ENCODE measurements around the gene TCERG1L. TPM values are rescaled to one million over a fixed set of nuclear protein-coding genes. Genes with fewer than 3 reads are reported as not detected.

The TCERG1L gene
- total RNA-seq, 1 donor from 2014 or later = not detected

- no peak for DNase-seq (ENCODE audit: low read depth)
These were observed 185.0 kb downstream of the TCERG1L start for GRCh38 chr10:131126321-131127137.

GRCh38 chr10:131125511-131126225 lies 185.9 kb downstream of the TCERG1L start:
- no peak for DNase-seq (ENCODE audit: low read depth)

DNA sequence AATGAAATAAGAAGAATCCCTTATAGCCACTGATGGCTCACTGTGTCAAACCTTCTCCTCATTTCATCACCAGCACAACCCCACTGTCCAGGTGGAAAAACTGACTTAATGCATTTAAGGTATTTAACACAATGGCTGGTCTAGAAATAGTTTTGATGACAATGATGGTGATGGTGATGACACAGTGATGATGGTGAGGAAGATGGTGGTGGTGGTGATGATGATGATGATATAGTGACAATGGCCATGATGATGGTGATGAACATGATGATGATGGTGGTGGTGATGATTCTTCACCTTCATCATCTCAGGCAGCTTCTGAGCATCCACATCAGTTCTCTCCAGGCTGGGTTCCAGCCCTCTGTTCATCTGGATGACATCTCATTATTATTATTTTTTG lies 186.6 kb downstream of the TCERG1L start:
- DNase-seq (ENCODE audit: low read depth) = no peak

GRCh38 chr10:131123496-131123895 lies 188.0 kb downstream of the TCERG1L start:
- DNase-seq (ENCODE audit: low read depth) = no peak

DNA sequence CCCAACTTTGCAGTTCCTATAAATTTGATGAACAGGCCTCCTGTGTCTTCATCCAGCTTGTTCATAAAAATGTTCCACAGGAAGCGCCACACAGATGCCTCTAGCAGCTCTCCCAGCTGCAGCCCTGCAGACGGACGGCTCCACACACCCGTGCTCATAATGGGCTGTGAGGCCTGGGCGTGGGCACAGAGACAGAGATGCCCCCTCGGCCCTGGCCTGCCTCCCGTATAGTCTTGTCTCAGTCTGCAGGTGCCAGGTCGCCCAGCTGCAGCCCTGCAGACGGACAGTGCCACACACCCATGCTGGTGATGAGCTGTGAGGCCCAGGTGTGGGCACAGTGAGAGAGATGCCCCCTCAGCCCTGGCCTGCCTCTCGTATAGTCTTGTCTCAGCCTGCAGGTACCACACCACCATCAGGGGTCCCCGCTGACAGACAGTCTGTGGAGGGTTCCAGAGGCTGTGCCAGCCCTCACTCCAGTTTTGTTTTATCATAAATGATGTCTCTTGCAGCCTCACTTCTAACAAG lies 189.9 kb downstream of the TCERG1L start:
- no peak for DNase-seq (ENCODE audit: low read depth)

GRCh38 chr10:131119626-131120355 lies 191.7 kb downstream of the TCERG1L start:
- DNase-seq (ENCODE audit: low read depth) = no peak

GRCh38 chr10:131117416-131118212 lies 193.9 kb downstream of the TCERG1L start:
- no peak for DNase-seq (ENCODE audit: low read depth)

DNA sequence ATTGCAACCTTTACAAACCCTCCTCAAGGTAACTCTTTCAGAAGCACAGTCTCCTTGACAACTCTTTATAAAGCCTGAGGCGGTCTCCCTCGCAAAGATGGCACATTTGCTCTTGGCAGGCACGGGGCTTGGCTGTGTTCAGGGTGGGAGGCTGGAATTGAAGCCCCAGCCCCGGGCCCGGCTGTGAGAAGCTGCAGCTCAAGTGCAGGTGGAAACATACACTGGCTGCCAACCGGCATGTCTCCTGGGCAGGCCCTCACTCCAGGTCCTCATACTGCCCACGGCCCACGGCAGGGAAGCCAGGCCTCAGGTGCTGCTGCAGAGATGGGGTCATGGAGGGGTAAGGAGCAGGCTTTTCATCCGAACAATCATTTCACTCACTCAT lies 194.5 kb downstream of the TCERG1L start:
- DNase-seq (ENCODE audit: low read depth) = no peak

DNA sequence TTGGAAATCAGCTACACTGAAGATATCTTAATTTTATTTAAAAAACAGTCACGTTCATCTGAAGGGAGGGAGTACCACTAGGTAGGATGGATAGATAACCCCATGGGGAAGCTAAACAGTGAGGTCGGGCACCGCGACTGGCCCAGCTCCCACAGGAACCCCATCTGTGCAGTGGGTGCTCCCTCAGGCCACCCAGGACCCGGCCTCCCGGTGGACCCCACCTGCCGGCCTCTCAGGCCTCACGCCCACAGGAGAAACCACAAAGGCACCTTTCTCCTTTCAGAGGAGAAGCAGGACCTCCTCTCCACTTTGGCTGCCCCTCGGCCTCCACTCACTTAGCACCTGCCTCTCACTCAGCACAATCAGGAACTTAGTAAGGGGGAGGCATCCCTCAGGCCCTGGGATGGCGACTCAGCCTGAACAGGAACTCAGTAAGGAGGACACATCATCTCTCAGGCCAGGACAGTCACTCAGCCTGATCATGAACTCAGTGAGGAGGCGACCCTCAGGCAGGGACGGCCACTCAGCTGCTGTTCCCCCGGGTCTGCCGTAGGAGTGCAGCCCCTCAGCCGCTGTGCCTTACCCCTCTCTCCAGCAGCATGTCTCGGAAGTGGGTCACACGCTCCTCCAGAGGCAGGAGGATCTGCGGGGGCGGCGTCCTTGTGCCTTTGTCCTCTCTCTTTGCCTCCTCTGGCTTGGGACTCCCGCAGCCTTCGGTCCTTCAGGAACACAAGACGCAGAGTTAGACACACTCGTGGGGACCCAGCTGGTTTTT lies 195.1 kb downstream of the TCERG1L start:
- no peak for DNase-seq (ENCODE audit: low read depth)

DNA sequence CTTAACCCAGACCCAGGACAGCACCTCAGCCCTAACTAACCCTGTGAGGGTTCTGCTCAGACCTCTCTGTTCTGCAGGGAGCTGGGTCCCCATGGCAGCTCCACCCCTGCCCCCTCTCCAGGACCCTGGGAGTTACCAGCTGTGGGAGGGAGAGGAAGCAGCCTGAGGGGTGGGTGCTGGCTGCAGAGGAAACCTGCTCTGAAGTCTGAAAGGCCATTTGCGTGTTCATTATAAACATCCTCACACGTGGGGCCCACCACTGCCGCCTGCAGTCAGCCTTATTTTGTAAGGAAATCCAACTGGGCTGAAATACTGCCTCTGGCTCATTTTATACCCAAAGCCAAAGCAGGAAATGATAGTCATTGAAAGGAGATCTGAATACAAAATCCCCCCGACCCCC lies 195.7 kb downstream of the TCERG1L start:
- no peak for DNase-seq (ENCODE audit: low read depth)

DNA sequence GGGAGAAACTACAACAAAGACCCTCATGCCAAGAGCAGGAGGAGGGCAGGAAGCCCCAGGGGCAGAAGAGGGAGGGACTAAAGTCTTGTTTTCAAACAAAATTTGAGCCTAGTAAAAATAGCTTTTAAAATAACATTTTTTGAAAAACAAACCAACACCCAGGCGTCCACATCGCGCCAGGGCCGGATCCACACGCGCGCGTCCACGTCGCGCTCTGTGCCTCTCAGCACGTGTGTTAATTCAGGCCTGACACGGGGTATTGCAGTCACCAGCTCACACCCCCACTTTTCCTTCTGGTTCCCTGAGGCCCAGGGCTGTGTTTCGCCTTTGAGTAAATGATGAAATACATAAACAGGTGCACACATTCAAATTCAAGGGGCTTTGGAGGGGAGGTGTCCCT lies 196.2 kb downstream of the TCERG1L start:
- DNase-seq (ENCODE audit: low read depth) = no peak

GRCh38 chr10:131114846-131115245 lies 196.7 kb downstream of the TCERG1L start:
- no peak for DNase-seq (ENCODE audit: low read depth)

GRCh38 chr10:131113709-131114291 lies 197.7 kb downstream of the TCERG1L start:
- no peak for DNase-seq (ENCODE audit: low read depth)

DNA sequence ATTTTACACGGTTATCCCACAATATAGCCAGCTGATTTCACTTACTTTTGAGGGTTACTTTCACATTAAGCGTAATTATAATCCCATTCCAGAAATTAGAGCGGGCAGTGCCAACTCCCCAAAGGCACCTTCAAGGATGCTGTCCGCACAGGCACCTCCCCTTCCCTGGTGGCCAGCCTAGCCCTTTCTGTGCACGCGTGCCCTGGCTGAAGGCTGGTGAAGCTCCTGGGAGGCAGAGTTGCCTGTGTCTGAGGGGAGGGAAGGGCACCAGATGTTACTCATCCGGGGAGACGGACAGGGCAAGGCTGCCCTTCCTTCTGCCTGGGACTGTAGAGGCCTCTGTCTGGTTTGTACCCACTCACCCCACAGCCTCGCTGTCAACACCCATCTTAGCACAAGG lies 198.4 kb downstream of the TCERG1L start:
- no peak for DNase-seq (ENCODE audit: low read depth)

DNA sequence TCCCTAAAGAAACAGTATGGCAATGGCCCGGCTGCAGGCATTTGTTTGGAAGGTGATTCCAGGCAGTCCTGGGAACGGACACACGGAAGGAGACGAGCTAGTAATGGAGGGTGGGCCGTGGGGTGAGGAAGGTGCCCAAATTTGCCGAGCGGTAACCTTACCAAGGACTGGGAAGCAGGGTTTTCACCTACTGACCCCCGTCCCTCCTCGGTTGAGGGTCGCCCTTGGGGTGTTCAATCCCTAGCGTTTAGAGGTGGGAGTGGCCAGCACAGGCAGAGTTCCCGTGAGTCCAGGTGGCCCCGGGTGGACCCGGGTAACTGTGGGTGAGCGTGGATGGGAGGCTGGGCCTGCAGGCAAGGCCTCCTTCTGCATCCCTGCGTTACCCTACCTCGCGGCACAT lies 198.8 kb downstream of the TCERG1L start:
- no peak for DNase-seq (ENCODE audit: low read depth)

DNA sequence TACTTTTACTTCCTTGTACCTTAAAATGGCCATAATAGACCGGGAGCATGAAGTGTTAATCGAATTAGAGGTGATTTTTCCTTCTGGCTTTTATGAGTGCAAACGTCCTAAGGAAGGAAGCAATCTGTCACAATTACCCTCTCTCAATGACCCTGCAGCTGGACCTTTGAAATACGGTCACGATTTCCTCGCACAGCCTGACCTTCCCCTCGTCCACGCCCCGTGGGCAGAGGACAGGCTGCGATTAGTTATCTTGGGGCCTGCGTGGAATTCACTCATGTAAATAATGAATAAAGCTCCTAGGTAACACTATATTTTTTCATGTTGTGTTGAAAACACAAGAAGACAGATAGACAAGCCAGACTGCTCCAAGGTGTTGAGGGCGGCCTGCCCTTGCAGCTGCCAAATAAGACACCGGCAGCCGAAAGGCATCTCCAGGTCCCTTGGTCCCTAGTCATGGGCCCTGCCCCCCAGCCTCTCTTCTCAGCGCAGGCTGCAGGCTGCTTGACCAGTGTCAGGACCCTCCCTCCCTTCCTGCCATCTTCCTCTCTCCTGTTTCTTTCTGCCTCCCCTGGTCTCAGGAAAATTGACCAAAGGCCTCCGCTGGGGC lies 199.9 kb downstream of the TCERG1L start:
- DNase-seq (ENCODE audit: low read depth) = no peak

DNA sequence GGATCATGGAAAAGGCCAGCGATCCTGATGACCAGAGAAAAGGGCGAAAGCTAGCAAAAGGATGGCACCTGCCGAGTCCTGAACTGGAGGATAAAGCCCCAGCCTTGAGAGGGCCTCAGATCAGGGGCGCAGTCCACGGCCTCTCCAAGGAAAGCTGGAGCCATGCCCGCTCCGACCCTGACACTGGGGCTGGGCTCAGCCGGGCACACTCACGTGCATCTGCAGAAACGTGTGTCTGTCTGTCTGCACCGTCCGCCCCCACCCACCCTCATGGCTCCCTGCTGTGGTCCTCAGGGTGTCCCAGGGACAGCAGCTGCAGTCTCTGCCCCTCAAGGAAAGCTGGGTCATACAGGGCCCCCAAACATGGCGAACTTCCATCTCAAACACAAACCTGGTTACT lies 200.5 kb downstream of the TCERG1L start:
- DNase-seq (ENCODE audit: low read depth) = no peak

GRCh38 chr10:131110241-131110783 lies 201.2 kb downstream of the TCERG1L start:
- no peak for DNase-seq (ENCODE audit: low read depth)

DNA sequence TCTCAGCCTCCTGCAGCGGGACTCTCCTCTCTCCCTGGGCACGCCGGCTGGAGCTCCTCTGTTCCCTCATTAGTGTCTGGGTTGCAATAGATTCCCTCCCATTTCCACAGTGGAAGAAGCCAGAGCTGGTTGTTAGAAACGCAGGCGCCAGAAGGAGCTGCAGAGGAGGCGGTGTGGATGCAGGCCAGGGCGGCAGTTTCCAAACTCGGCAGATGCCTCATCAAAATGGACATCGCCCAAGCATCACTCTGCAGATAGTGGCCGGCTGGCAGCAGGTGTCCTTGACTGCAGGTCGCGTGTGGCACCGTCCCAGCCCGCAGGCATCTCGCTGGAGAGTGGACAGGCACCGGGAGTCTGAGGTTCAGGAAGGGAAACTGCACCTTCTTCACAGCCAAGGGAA lies 201.8 kb downstream of the TCERG1L start:
- DNase-seq (ENCODE audit: low read depth) = no peak

DNA sequence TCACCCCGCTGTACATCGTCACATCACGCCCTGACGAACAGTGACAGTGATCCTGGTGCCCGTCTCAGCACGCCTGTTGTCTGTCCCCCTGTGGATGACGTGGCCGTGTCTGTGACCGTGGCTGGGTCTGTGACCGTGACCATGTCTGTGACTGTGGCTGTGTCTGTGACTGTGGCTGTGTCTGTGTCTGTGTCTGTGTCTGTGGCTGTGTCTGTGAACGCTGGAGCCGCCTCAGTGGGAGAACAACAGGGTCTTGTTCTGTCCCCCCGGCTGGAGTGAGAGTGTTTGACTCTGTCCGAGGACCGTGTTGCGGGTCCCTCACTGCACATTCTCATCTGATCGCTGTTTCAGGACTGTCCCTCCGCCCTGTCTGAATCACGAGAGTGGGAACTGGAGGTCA lies 202.2 kb downstream of the TCERG1L start:
- no peak for DNase-seq (ENCODE audit: low read depth)

All from renal cortical epithelial cell (primary cell).